Right ventricle myocardium inferior (tissue), 1 donor: ENCODE data around the gene SUV39H2. TPM values are rescaled to one million over a fixed set of nuclear protein-coding genes. Genes with fewer than 3 reads are reported as not detected.
"Not testable (repeated sequence)": the region's sequence is repeated elsewhere in the genome, so short reads cannot be mapped to it uniquely, and the experiment has no call there.

Experiments
- ATAC-seq: fragments of 200-7000 bp; cut with Tn5 transposase; one replicate; pipeline ENCODE4 v1.9.1; 2020; ENCODE audit warnings: mild to moderate bottlenecking, moderate library complexity
- DNase-seq: peaks from one replicate; pipeline ENCODE4 v3.0.0; 2021; ENCODE audit errors: missing footprints
- intact Hi-C: fragments of 100-400 bp; cut with DNase I; formaldehyde crosslinking; loops from one replicate; pipeline ENCODE4 v1.11.0; 2022
- total RNA-seq: library from RNA; stranded (reverse); fragmentation: NEBNext Ultra II Directional; extraction: Animal tissue kit (Norgen Biotek cat#: 25700); gene quantifications from one replicate; pipeline ENCODE4 v1.2.1, GENCODE V29; 2021
- donor health status: DM: no; HTN: yes; CAD: no; lungs with severe emphysema.

The SUV39H2 gene
- total RNA-seq, 1 donor from 2014 or later = 4.9 TPM

- intact Hi-C loops = no loop called here
- DNase-seq (no peak), ATAC-seq (no peak)
Measured at GRCh38 chr10:14917827-14918226, 39.2 kb downstream of the SUV39H2 start.

DNA sequence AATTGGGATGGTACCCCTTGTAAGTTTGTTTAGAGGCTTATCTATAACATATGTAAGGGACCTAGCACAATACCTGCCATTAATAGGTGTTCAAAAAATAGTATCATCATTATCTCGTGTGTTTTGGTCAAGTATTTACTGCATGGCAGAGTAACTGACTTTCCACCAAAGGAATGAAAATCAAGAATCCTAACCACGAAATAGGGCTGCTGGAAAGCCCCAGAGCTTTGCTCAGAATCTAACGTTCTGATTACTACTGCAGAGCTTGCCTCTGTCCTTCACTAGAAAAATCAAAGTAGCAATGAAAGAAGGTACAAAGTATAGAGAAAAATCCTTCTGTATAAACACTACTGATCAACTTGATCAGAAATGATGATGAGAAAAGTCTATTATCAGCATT lies 40.3 kb downstream of the SUV39H2 start:
- intact Hi-C loops = no loop called here
- ATAC-seq = no peak
- no peak for DNase-seq

DNA sequence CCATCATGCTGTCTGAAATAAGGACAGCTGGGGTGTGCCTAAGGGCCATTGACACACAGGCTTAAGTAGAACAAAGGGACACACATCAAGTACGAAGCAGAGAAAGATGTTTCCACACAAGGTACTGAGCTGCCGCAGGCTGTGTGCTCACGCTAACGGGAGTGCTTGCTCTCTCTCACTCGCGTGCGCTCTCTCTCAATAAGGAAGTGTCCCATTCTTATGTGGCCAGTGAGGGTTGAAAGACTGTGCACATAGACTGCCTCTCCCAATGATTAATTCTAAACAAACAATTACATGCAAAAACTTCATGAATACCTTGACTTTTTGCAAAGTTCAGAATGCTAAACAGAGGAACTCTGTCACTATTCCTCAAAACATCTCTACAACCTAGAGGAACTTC lies 45.3 kb downstream of the SUV39H2 start:
- DNase-seq = no peak
- intact Hi-C loops = no loop called here
- ATAC-seq = no peak

DNA sequence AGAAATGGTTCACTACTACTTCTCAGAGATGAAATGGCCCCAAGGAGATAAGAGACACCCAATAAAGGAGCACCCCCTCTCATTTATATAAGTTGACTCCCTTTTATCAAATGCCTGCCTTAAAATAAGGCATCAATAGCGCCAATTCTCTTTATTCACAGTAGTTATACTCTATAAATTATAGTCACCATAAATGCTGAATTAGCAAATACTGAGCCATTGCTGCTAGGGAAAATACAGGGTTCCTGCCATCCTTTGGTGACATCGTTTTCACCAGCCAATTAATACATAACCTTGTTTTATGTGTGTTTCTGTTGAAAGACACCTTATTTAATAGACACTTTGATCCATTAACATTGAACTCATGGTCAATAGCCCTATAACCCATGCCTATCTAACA lies 46.6 kb downstream of the SUV39H2 start:
- DNase-seq = no peak
- no peak for ATAC-seq
- intact Hi-C loops = no loop called here

- DNase-seq (no peak), ATAC-seq (no peak)
- intact Hi-C loops = no loop called here
Measured at GRCh38 chr10:14926061-14926470, 47.4 kb downstream of the SUV39H2 start.

DNA sequence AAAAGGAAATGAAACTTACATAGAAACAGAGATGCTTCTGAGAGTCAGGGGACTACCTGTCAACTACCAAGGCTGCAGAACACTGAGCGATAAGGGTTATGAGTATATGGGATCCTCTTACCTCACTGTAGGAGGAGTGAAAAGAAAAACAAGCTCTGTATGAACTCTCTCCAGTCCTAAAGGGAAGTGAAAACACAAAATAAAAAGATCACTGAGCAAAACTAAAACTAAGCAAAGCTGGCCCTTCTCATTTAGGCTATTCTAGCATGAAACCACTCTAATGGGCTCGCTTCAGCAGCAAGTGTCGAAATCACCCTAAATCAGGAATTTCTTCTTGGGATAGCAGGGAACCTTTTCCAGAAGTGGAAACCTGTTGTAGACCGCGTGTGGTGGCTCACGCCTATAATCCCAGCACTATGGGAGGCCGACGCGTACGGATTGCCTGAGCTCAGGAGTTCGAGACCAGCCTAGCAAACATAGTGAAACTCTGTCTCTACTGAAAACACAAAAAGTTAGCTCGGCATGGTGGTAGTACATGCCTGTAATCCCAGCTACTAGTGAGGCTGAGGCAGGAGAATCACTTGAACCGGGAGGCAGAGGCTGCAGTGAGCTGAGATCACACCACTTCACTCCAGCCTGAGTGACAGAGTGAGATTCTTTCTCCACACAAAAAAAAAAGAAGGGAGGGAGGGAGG lies 48.2 kb downstream of the SUV39H2 start:
- ATAC-seq (no peak), DNase-seq (no peak)
- intact Hi-C loops = no loop called here

DNA sequence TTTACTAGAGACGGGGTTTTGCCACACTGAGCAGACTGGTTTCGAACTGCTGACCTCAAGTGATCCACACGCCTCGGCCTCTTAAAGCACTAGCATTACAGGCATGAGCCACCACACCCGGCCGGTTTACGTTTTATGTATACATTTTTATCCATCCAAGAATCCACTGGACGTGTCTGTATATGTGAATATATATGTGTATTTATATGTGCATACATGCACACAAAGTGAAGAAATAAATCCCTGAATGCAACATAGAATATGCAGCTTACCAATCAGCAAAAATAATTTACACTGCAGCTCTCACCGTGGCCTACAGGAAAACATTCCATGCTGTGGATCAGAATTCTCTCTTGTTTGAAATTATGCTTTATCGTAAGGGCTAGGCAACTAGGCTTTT lies 51.9 kb downstream of the SUV39H2 start:
- DNase-seq (no peak), ATAC-seq (no peak)
- intact Hi-C loops = no loop called here

DNA sequence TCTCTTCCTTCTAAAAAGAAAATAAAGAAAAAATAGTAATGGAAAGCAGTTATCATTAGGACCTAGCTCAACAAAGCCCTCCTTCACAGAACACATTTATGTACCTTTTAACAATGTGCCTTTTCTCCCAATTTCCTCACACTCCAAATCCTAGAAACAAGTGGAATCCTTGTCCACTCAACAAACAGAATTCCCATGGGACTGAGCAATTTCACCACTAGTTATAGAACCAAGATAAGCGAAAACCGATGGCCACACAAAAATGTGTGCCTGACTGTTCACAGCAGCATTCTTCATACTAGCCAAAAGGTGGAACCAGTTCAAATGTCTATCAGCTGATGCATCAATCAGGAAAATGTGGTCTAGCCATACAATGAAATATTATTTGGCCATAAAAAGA lies 57.9 kb downstream of the SUV39H2 start:
- DNase-seq (no peak), ATAC-seq (no peak)
- intact Hi-C loops = no loop called here

- intact Hi-C loops, DNase-seq, ATAC-seq: not testable (repeated sequence)
Measured at GRCh38 chr10:14938971-14939370, 60.3 kb downstream of the SUV39H2 start.

DNA sequence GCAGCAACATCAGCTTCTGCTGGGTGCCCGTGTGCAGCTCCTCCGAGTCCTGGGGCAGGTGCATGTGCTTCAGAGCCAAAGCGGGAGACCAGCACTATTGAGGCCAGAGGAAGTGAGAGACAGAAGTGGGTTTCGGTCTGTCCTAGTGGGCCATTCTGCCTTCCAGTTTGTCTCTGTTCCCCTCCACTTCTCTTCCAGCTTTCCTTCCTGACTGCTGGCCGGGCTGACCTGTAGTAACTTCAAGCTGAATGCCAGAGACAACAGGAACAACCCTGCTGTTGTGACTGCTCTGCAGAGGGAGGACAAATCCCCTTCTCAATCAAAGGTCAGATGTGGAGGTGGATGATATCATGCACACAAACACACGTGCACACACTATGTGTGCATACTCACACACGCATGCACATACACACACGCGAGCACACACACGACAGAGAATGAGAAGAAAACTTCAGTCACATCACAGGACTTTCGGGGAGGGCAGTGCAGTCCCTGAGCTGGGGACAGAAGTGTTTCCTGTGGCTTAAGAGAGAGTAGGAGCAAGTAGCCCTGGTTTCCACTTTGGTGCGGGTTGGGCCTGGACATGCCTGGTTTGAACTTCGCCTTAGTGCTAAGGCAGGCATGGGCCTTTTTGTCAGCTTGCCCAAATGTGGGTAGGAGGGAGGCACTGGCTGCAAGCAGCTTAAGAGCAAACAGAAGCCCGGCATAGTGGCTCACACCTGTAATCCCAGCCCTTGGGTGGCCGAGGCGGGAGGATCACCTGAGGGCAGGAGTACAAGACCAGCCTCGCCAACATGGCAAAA lies 63.7 kb downstream of the SUV39H2 start:
- ATAC-seq, DNase-seq, intact Hi-C loops: not testable (repeated sequence)

DNA sequence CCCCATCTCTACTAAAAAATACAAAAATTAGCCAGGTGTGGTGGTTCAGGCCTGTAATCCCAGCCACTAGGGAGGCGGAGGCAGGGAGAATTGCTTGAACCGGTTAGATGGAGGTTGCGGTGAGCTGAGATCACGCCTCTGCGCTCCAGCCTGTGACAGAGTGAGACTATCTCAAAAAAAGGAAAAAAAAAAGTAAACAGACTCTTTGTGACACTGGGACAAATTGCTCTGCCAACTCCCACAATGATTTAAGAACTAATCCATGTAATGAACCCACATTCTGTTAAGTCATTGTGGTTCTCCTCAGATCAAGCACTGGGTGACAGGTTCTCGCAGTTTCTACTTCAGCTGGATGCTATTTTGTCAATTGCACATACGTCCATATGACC lies 64.3 kb downstream of the SUV39H2 start:
- intact Hi-C loops, DNase-seq, ATAC-seq: not testable (repeated sequence)

DNA sequence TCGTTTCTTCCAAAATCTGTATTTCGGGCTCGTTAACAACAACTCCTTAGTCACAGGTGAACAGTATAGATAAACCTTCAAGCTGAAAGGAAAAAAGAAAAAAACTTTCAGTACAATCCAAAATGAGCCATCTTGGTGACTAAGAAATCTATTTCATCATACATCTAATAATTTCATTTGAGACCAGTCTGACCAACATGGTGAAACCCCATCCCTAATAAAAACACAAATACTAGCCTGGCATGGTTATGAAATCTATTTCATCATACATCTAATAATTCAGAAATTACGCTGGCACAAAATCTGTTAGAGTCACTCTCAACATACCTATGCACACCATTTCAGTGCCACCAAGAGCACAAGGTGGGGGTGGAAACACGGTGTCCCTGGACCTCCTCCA lies 66.4 kb downstream of the SUV39H2 start:
- intact Hi-C loops = no loop called here
- no peak for DNase-seq
- no peak for ATAC-seq

DNA sequence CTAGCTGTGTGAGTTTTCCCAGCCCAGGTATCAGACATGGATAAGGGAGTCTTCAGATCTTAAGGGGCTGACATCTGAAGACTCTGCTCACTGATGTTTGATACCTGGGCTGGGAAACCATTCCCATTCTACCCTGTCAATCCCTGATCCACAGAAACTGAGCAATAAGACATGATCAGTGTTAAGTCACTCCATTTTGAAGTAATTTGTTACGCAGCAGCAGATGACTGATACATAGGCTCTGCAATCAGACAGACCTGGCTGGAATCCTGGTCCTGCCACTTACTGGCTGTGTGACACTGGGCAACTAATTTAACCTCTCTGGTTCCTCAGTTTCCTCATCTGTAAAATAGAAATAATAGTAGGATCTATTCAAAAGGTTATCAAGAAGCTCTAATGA lies 68.6 kb downstream of the SUV39H2 start:
- DNase-seq (no peak), ATAC-seq (no peak)
- intact Hi-C loops = no loop called here

- no peak for DNase-seq
- intact Hi-C loops = no loop called here
Measured at GRCh38 chr10:14949291-14949690, 70.6 kb downstream of the SUV39H2 start.

DNA sequence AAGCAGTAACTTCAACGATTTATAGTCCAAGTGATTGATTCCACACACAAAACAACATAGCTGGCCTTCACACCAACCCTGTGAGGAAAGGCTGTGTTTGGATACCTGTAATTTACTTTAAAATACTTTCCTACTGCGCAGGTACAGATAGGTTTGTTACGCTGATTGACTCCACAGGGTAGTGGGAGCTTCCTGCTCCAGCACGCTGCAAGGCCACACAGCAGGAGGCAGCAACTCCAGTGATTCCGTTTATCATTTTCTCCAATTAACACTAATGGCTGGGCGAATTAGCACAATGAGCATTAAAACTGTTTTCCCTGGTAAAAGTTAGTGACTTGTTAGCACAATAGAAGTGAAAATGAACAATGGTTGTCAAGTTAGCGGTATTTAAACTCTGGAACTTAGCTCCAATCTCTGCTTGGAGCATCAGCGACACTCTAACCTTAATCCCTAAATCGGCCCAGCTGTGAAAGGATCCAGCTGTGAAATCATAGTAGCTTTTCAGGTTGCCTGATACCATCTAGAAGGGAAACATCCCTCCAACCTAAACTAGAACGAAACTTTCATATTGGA lies 74.3 kb downstream of the SUV39H2 start:
- ATAC-seq (no peak), DNase-seq (no peak)
- intact Hi-C loops = loop anchor here (5.0 kb wide), 1 partner anchor 76 kb away; the partner anchor contains the start of gene SUV39H2

More at GRCh38 chr10:14949291-14949690, 70.6 kb downstream of the SUV39H2 start:
- no peak for ATAC-seq

- intact Hi-C loops = loop anchor here (5.0 kb wide), 1 partner anchor 76 kb away; the partner anchor contains the start of gene SUV39H2
- peak; percentile 64 for ATAC-seq
Measured at GRCh38 chr10:14953424-14954000, 74.8 kb downstream of the SUV39H2 start.

More at GRCh38 chr10:14953424-14954000, 74.8 kb downstream of the SUV39H2 start:
- DNase-seq = peak; percentile 80
